Suprapubic skin (tissue), 4 donors: ENCODE data around the gene UBIAD1.

Experiments
- EP300 ChIP-seq: sonication (generic); formaldehyde crosslinking; IDR thresholded peaks from one replicate; pipeline ENCODE4 v1.6.1; 2017; ENCODE audit warnings: antibody characterized with exemption
- POLR2A ChIP-seq, 2 donors: fragments of 450-650 bp; IDR thresholded peaks; one replicate each; pipeline ENCODE4 v1.6.1; 2017; ENCODE audit warnings: antibody characterized with exemption in 2 of 2, mild to moderate bottlenecking in 2 of 2, moderate library complexity in 2 of 2
- POLR2AphosphoS5 ChIP-seq, 3 donors: sonication (generic); formaldehyde crosslinking; IDR thresholded peaks; one replicate each; pipeline ENCODE4 v1.6.1; 2017; ENCODE audit warnings: antibody characterized with exemption in 3 of 3
- TF ChIP-seq, protein P1 (sequence below), 2 donors: fragments of 200-600 bp in 1 of 2; fragments of 450-650 bp in 1 of 2; sonication (generic) in 1 of 2; IDR thresholded peaks; one replicate each; pipeline ENCODE4 v1.5.1; 2016 to 2019; ENCODE audit warnings: antibody characterized with exemption in 2 of 2, mild to moderate bottlenecking in 1 of 2, moderate library complexity in 1 of 2

DNA sequence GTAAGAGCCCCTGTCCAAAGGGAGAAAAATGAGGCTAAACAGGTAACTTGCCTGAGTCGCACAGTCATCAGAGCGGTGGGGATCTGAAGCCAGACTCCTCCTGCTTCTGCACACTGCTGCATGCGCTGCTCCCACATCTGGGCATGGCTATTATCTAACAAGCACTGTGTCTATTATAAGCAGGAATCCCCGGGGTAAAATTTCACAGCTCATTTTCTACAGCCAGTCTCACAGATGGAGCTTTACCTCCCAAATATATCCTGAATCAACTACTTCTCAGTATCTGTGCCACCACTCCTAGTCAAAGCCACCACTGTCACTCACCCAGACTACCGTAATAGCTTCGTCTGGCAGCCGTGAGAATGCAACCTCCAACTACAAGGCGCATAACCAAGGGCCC, 20.5 kb upstream of the UBIAD1 start:
- TF ChIP-seq, protein P1, sequence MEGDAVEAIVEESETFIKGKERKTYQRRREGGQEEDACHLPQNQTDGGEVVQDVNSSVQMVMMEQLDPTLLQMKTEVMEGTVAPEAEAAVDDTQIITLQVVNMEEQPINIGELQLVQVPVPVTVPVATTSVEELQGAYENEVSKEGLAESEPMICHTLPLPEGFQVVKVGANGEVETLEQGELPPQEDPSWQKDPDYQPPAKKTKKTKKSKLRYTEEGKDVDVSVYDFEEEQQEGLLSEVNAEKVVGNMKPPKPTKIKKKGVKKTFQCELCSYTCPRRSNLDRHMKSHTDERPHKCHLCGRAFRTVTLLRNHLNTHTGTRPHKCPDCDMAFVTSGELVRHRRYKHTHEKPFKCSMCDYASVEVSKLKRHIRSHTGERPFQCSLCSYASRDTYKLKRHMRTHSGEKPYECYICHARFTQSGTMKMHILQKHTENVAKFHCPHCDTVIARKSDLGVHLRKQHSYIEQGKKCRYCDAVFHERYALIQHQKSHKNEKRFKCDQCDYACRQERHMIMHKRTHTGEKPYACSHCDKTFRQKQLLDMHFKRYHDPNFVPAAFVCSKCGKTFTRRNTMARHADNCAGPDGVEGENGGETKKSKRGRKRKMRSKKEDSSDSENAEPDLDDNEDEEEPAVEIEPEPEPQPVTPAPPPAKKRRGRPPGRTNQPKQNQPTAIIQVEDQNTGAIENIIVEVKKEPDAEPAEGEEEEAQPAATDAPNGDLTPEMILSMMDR (IDR thresholded peaks at IDR 0.05) = no peak
- TF ChIP-seq EP300 (no peak), POLR2A (IDR thresholded peaks at IDR 0.05) (no peak), POLR2AphosphoS5 (IDR thresholded peaks at IDR 0.05) (no peak)
